ENCODE measurements around the gene NEDD4. TPM values are rescaled to one million over a fixed set of nuclear protein-coding genes. Genes with fewer than 3 reads are reported as not detected.
"Not testable (repeated sequence)": the region's sequence is repeated elsewhere in the genome, so short reads cannot be mapped to it uniquely, and the experiment has no call there.

NEDD4 gene
- total and polyA plus RNA-seq, 2 experiments from 2014 or later = 11.0 to 21.8 TPM

DNA sequence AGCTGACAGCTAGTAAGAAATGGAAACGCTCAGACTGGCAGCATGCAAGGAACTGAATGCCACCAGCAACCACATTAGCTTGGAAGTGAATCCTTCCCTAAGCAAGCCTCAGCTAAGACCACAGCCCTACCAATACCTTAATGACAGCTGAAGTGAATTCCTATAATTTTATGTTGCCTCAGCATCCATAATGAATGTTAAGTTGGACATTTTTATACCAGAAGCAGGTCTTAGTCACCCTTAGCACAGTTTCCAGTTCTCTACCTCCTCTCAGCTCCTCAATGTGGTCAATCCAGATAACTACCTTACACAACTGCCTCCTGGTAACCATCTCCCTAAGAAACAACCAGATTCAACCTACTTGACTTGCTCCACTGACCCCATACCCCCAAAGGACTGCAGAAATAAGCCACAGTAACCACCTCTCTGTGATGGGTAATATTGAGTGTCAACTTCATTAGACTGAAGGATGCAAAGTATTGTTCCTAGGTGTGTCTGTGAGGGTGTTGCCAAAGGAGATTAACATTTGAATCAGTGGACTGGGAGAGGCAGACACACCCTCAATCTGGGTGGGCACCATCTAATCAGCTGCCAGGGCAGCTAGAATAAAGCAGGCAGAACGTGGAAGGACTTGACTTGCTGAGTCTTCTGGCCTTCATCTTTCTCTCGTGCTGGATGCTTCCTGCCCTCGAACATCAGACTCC lies 33.5 kb downstream of the NEDD4 start:
- WGBS, 2 experiments (ENCODE audit: low coverage in 1 of 2, low lambda C conversion rate in 2 of 2, missing lambda C conversion rate in 2 of 2) = 68 to 71% methylated on average over 4 of the region's 4 CpGs
- Histone ChIP-seq H3K4me1 (ENCODE audit: insufficient read depth) (no peaks in the 10 kb centered on the region), H3K27me3 (replicated peaks; ENCODE audit: insufficient read depth) (no peaks in the 10 kb centered on the region), H4K20me1 (ENCODE audit: insufficient read depth) (no peaks in the 10 kb centered on the region), H3K79me2 (ENCODE audit: insufficient read depth) (peaks cover 60% of the 10 kb centered on the region), H2AFZ (no peak overlapping the region), H3K4me2 (ENCODE audit: unreplicated experiment) (no peak overlapping the region), H3K9me2 (ENCODE audit: insufficient read depth) (no peaks in the 10 kb centered on the region), H3K9ac (no peak overlapping the region), H3K36me3 (ENCODE audit: low read depth) (peaks cover 4% of the 10 kb centered on the region; the same call in 1 of the 2 replicates), H3K4me3 (no peak overlapping the region), H3K27ac (no peak overlapping the region), H3K9me3 (ENCODE audit: low read depth) (no peaks in the 10 kb centered on the region), H3F3A (ENCODE audit: insufficient read depth) (0 out of 2 replicates have a peak, but pooled peaks cover 5% of the 10 kb centered on the region)
- DNase-seq = no peak
- in situ Hi-C loops (cut with MboI) = no loop called here
- TF ChIP-seq EZH2 (IDR thresholded peaks at IDR 0.05; ENCODE audit: insufficient read depth, poor library complexity, severe bottlenecking) (no peak), EZH2phosphoT487 (IDR thresholded peaks at IDR 0.05; ENCODE audit: insufficient read depth, low read depth) (no peak)

DNA sequence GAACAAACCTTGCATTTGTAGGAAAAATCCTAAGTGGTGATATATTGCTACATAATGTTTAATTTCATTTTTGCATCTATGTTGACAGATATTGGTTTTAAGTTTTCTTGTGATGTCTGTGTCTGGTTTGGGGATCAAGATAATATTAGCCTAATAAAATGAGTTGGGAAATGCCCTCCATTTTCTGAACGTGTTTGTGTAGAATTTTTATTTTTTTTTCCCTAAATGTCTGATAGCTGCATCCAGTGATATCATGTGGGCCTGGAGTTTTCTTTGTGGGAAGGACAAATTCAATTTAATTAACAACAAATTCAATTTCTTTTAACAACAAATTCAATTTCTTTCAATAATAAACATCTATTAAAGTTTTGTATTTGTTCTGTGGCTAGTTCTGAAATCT lies 35.1 kb downstream of the NEDD4 start:
- H3K36me3 ChIP-seq (ENCODE audit: low read depth) = 0 out of 2 replicates have a peak, but pooled peaks cover 4% of the 10 kb centered on the region
- H3K79me2 ChIP-seq (ENCODE audit: insufficient read depth) = peaks cover 56% of the 10 kb centered on the region
- no peaks in the 10 kb centered on the region for H3K9me2 ChIP-seq (ENCODE audit: insufficient read depth)
- H3K4me3 ChIP-seq = no peak overlapping the region
- H3K9ac ChIP-seq = no peak overlapping the region
- no peak overlapping the region for H3K27ac ChIP-seq
- no peaks in the 10 kb centered on the region for H3K27me3 ChIP-seq (replicated peaks; ENCODE audit: insufficient read depth)
- H4K20me1 ChIP-seq (ENCODE audit: insufficient read depth) = no peaks in the 10 kb centered on the region
- 51 to 58% methylated on average over 1 of the region's 1 CpG for WGBS, 2 experiments (ENCODE audit: low coverage in 1 of 2, low lambda C conversion rate in 2 of 2, missing lambda C conversion rate in 2 of 2)
- 0 out of 2 replicates have a peak, but pooled peaks cover 5% of the 10 kb centered on the region for H3F3A ChIP-seq (ENCODE audit: insufficient read depth)
- no peak overlapping the region for H3K4me2 ChIP-seq (ENCODE audit: unreplicated experiment)
- no peak for TF ChIP-seq EZH2phosphoT487 (IDR thresholded peaks at IDR 0.05; ENCODE audit: insufficient read depth, low read depth)
- no peak for TF ChIP-seq EZH2 (IDR thresholded peaks at IDR 0.05; ENCODE audit: insufficient read depth, poor library complexity, severe bottlenecking)
- H3K9me3 ChIP-seq (ENCODE audit: low read depth) = no peaks in the 10 kb centered on the region
- H2AFZ ChIP-seq = no peak overlapping the region
- no peaks in the 10 kb centered on the region for H3K4me1 ChIP-seq (ENCODE audit: insufficient read depth)
- no peak for DNase-seq
- in situ Hi-C loops (cut with MboI) = no loop called here

DNA sequence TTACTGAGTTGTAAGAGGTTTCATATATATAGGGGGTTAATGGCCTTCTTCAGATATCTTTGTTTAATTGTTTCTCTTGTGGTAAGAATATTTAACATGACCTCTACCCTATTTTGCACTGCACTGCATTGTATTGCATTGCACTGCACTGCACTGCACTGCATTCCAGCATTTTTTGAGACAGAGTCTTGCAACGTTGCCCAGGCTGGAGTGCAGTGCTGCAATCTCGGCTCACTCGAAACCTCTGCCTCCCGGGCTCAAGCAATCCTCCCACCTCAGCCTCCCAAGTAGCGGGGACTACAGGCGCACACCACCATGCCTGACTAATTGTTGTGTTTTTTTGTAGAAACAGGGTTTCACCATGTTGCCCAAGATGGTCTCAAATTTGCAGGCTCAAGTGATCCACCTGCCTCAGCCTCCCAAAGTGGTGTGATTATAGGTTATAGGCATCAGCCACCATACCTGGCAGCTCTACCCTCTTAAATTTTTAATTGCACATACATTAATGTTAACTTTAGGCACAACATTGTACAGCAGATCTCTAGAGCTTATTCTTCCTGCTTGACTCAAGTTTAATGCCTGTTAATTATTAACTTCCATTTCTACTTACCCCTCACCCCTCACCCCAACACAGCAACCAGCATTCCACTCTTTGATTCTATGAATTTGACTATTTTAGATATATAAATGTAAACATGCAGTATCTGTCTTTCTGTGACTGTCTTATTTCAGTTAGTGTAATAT lies 38.4 kb downstream of the NEDD4 start:
- Histone ChIP-seq H3K4me1 (ENCODE audit: insufficient read depth) (no peaks in the 10 kb centered on the region), H2AFZ (no peak overlapping the region), H3F3A (ENCODE audit: insufficient read depth) (peaks cover 15% of the 10 kb centered on the region; the same call in 1 of the 2 replicates), H3K9me3 (ENCODE audit: low read depth) (no peaks in the 10 kb centered on the region), H3K27ac (no peak overlapping the region), H3K79me2 (ENCODE audit: insufficient read depth) (peaks cover 43% of the 10 kb centered on the region; the same call in 1 of the 2 replicates), H3K4me3 (no peak overlapping the region), H3K27me3 (replicated peaks; ENCODE audit: insufficient read depth) (no peaks in the 10 kb centered on the region), H4K20me1 (ENCODE audit: insufficient read depth) (no peaks in the 10 kb centered on the region), H3K36me3 (ENCODE audit: low read depth) (peaks cover 9% of the 10 kb centered on the region; the same call in 1 of the 2 replicates), H3K4me2 (ENCODE audit: unreplicated experiment) (no peak overlapping the region), H3K9me2 (ENCODE audit: insufficient read depth) (no peaks in the 10 kb centered on the region), H3K9ac (no peak overlapping the region)
- no peak for DNase-seq
- in situ Hi-C loops (cut with MboI) = no loop called here
- no peak for TF ChIP-seq EZH2 (IDR thresholded peaks at IDR 0.05; ENCODE audit: insufficient read depth, poor library complexity, severe bottlenecking)
- no peak for TF ChIP-seq EZH2phosphoT487 (IDR thresholded peaks at IDR 0.05; ENCODE audit: insufficient read depth, low read depth)
- 90% methylated on average over 6 of the region's 6 CpGs for WGBS, 2 experiments (ENCODE audit: low coverage in 1 of 2, low lambda C conversion rate in 2 of 2, missing lambda C conversion rate in 2 of 2)

DNA sequence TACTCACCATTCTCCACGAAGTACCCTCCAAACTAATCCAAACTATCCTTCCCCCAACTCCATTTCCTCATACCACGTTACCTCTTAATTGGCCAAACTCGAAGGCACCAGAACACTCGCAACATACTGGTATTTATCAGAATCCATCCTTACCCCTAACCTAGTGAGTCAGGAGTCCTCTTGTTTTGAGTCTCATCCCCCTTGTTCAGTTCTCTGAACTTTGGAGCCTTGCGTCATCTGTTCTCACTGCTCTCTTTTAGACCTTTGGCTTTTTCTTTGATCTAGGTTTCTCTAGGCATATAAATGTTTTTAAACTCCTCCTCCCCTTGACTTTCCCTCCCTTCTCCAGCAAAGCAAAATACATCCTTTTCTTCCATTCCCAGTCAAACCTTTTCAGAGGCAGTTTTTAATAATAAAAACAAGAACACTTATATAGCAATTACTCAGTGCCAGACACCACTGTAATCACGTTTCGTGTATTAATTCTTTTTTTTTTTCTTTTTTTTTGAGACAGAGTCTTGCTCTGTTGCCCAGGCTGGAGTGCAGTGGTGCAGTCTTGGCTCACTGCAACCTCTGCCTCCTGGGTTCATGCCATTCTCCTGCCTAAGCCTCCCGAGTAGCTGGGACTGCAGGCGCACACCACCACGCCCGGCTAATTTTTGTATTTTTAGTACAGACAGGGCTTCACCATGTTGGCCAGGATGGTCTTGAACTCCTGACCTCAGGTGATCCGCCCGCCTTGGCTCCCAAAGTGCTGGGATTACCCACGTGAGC lies 40.7 kb downstream of the NEDD4 start:
- H3K4me2 ChIP-seq (ENCODE audit: unreplicated experiment); H3K4me1 ChIP-seq (ENCODE audit: insufficient read depth); H2AFZ ChIP-seq; H3K9ac ChIP-seq; in situ Hi-C loops (cut with MboI); H3K27ac ChIP-seq; H3K9me2 ChIP-seq (ENCODE audit: insufficient read depth); DNase-seq; H3K36me3 ChIP-seq (ENCODE audit: low read depth); H3K9me3 ChIP-seq (ENCODE audit: low read depth); H3K4me3 ChIP-seq; H4K20me1 ChIP-seq (ENCODE audit: insufficient read depth); H3K27me3 ChIP-seq (replicated peaks; ENCODE audit: insufficient read depth): not testable (repeated sequence)
- peaks cover 35% of the 10 kb centered on the region for H3K79me2 ChIP-seq (ENCODE audit: insufficient read depth)
- 96 to 97% methylated on average over 14 of the region's 14 CpGs for WGBS, 2 experiments (ENCODE audit: low coverage in 1 of 2, low lambda C conversion rate in 2 of 2, missing lambda C conversion rate in 2 of 2)
- peaks cover 10% of the 10 kb centered on the region; the same call in 1 of the 2 replicates for H3F3A ChIP-seq (ENCODE audit: insufficient read depth)

DNA sequence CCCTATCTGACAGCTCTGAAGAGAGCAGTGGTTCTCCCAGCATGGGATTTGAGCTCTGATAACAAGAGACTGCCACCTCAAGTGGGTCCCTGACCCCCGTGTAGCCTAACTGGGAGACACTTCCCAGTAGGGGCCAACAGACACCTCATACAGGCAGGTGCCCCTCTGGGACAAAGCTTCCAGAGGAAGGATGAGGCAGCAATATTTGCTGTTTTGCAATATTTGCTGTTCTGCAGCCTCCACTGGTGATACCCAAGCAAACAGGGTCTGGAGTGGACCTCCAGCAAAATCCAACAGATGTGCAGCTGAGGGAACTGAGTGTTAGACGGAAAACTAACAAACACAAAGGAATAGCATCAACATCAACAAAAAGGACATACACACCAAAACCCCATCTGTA lies 48.8 kb downstream of the NEDD4 start:
- DNase-seq; H3K9ac ChIP-seq; H3K9me3 ChIP-seq (ENCODE audit: low read depth); H3K4me1 ChIP-seq (ENCODE audit: insufficient read depth); H3K4me2 ChIP-seq (ENCODE audit: unreplicated experiment); H3F3A ChIP-seq (ENCODE audit: insufficient read depth); H3K27ac ChIP-seq; H3K9me2 ChIP-seq (ENCODE audit: insufficient read depth); H3K27me3 ChIP-seq (replicated peaks; ENCODE audit: insufficient read depth); in situ Hi-C loops (cut with MboI); H3K4me3 ChIP-seq; H3K36me3 ChIP-seq (ENCODE audit: low read depth); H2AFZ ChIP-seq; H4K20me1 ChIP-seq (ENCODE audit: insufficient read depth): not testable (repeated sequence)
- peaks cover 12% of the 10 kb centered on the region; the same call in 1 of the 2 replicates for H3K79me2 ChIP-seq (ENCODE audit: insufficient read depth)
- WGBS, 2 experiments (ENCODE audit: low coverage in 1 of 2, low lambda C conversion rate in 2 of 2, missing lambda C conversion rate in 2 of 2) = 93 to 100% methylated on average over 2 of the region's 2 CpGs

Measured in GM23248 (cell line).